Measurements from ENCODE around the gene S1PR3.

- TF ChIP-seq, protein P1, sequence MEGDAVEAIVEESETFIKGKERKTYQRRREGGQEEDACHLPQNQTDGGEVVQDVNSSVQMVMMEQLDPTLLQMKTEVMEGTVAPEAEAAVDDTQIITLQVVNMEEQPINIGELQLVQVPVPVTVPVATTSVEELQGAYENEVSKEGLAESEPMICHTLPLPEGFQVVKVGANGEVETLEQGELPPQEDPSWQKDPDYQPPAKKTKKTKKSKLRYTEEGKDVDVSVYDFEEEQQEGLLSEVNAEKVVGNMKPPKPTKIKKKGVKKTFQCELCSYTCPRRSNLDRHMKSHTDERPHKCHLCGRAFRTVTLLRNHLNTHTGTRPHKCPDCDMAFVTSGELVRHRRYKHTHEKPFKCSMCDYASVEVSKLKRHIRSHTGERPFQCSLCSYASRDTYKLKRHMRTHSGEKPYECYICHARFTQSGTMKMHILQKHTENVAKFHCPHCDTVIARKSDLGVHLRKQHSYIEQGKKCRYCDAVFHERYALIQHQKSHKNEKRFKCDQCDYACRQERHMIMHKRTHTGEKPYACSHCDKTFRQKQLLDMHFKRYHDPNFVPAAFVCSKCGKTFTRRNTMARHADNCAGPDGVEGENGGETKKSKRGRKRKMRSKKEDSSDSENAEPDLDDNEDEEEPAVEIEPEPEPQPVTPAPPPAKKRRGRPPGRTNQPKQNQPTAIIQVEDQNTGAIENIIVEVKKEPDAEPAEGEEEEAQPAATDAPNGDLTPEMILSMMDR (conservative IDR thresholded peaks at IDR 0.05 in 1 of 2, IDR thresholded peaks at IDR 0.05 in 1 of 2; ENCODE audit: extremely low read depth in 1 of 2, insufficient read depth in 1 of 2, low read depth in 1 of 2, low read length in 2 of 2), result no peak
- TF ChIP-seq EZH2 (IDR thresholded peaks at IDR 0.05; ENCODE audit: borderline replicate concordance, low read length), result no peak
Measured at GRCh38 chr9:88995627-88996026, 4.4 kb downstream of the S1PR3 start.
